IMR-90 (cell line): ENCODE results near the gene FNDC7.

Source experiments
- CTCF ChIP-seq: conservative IDR thresholded peaks from 2 replicates; pipeline ENCODE4 v1.5.1; 2012; ENCODE audit warnings: mild to moderate bottlenecking, low read depth, low read length, improper control_type of control experiment
- MXI1 ChIP-seq: IDR thresholded peaks from 2 replicates; pipeline ENCODE4 v1.6.1; 2012; ENCODE audit warnings: low read depth, mild to moderate bottlenecking, low read length, moderate library complexity, borderline replicate concordance
- POLR2A ChIP-seq: IDR thresholded peaks from 2 replicates; pipeline ENCODE4 v1.6.1; 2012; ENCODE audit warnings: mild to moderate bottlenecking, low read depth, low read length
- SMC3 ChIP-seq: fragments of 150-350 bp; IDR thresholded peaks from 2 replicates; pipeline ENCODE4 v1.6.1; 2016; ENCODE audit warnings: low read depth, mild to moderate bottlenecking, antibody characterized with exemption, low read length, moderate library complexity
- USF2 ChIP-seq: fragments of 150-350 bp; IDR thresholded peaks from 2 replicates; pipeline ENCODE4 v1.6.1; 2017; ENCODE audit warnings: mild to moderate bottlenecking, antibody characterized with exemption, low read length, low read depth

- TF ChIP-seq CTCF (no peak), POLR2A (no peak), SMC3 (no peak), MXI1 (no peak), USF2 (no peak)
These were observed 55.0 kb downstream of the FNDC7 start for GRCh38 chr1:108767708-108768107.
